Breast epithelium (tissue), 3 donors: ENCODE results near the gene APLN.

Experiments used
- CTCF ChIP-seq, 3 donors: fragments of 450-650 bp; IDR thresholded peaks; one replicate each; pipeline ENCODE4 v1.5.1; 2016 to 2017; ENCODE audit warnings: antibody characterized with exemption in 3 of 3, mild to moderate bottlenecking in 3 of 3, moderate library complexity in 3 of 3
- POLR2A ChIP-seq: fragments of 450-650 bp; IDR thresholded peaks from one replicate; pipeline ENCODE4 v1.6.1; 2016; ENCODE audit warnings: antibody characterized with exemption, mild to moderate bottlenecking, moderate library complexity

GRCh38 chrX:129640737-129641136, 14.0 kb downstream of the APLN start:
- TF ChIP-seq CTCF (IDR thresholded peaks at IDR 0.05) (no peak), POLR2A (no peak)
